H1 (cell line): ENCODE measurements around the gene THADA. TPM values are rescaled to one million over a fixed set of nuclear protein-coding genes. Genes with fewer than 3 reads are reported as not detected.

Experiments
- CTCF ChIA-PET: fragments of 300-600 bp; sonication (Branson Sonifier 250); formaldehyde crosslinking; loops from one replicate; lab custom pipeline; 2021; ENCODE audit not compliant: partially characterized antibody; lab: Charles Lee
- POLR2A ChIA-PET: fragments of 300-600 bp; sonication (Branson Sonifier 250); formaldehyde crosslinking; loops from one replicate; lab custom pipeline; 2021; ENCODE audit warnings: inconsistent platforms; ENCODE audit not compliant: partially characterized antibody; lab: Charles Lee
- DNase-seq, 2 experiments: peaks; one replicate each; pipeline versions ENCODE4 v3.0.0 to v3.0.0-alpha.2; 2010 to 2022; ENCODE audit warnings: low spot score in 2 of 2, low read depth in 1 of 2, mixed read lengths in 1 of 2
- FAIRE-seq: peaks from 2 replicates; lab custom pipeline; 2011; peaks lifted over from hg19 to GRCh38; lab: Jason Lieb, UNC
- H2AFZ ChIP-seq: 2 replicates; pipeline ENCODE4 v1.8.1; 2012; ENCODE audit warnings: low read length, inconsistent platforms
- H2AK5ac ChIP-seq: 2 replicates; pipeline ENCODE4 v1.6.1; 2013; ENCODE audit warnings: low read depth, low read length
- H2BK120ac ChIP-seq: replicated peaks from 2 replicates; pipeline ENCODE3; 2013; ENCODE audit warnings: low read depth, low read length, inconsistent platforms
- H2BK12ac ChIP-seq: 2 replicates; pipeline ENCODE4 v1.6.1; 2013; ENCODE audit warnings: low read depth, low read length
- H2BK15ac ChIP-seq: 2 replicates; pipeline ENCODE4 v1.6.1; 2013; ENCODE audit warnings: low read length
- H2BK20ac ChIP-seq: 2 replicates; pipeline ENCODE4 v1.6.1; 2013; ENCODE audit warnings: low read length
- H2BK5ac ChIP-seq: 2 replicates; pipeline ENCODE4 v1.6.1; 2013; ENCODE audit warnings: low read depth, low read length
- H3K14ac ChIP-seq: 2 replicates; pipeline ENCODE4 v1.6.1; 2013; ENCODE audit warnings: inconsistent platforms; ENCODE audit not compliant: insufficient read length
- H3K18ac ChIP-seq: 2 replicates; pipeline ENCODE4 v1.6.1; 2013; ENCODE audit warnings: low read length; ENCODE audit errors: extremely low read depth
- H3K23ac ChIP-seq: 2 replicates; pipeline ENCODE4 v1.6.1; 2013; ENCODE audit warnings: inconsistent platforms; ENCODE audit not compliant: insufficient read length
- H3K23me2 ChIP-seq: 2 replicates; pipeline ENCODE4 v1.6.1; 2013; ENCODE audit warnings: low read depth, low read length
- H3K27ac ChIP-seq: 2 replicates; pipeline ENCODE4 v1.6.1; 2011; ENCODE audit warnings: low read depth, low read length, inconsistent platforms
- H3K27me3 ChIP-seq, 4 experiments: replicated peaks in 1 of 4; 1 replicate in 1 of 4; 2 replicates in 3 of 4; pipeline versions ENCODE4 v1.6.1 to v1.8.1; 2011 to 2013; ENCODE audit warnings: low read length in 3 of 4, mild to moderate bottlenecking in 3 of 4, inconsistent platforms in 2 of 4, mixed read lengths in 2 of 4, moderate library complexity in 1 of 4; ENCODE audit not compliant: control insufficient read depth in 3 of 4, insufficient read depth in 3 of 4; ENCODE audit errors: extremely low read depth in 1 of 4
- H3K36me3 ChIP-seq, 4 experiments: 2 replicates each; pipeline versions ENCODE4 v1.6.1 to v1.8.1; 2011 to 2013; ENCODE audit warnings: mild to moderate bottlenecking in 4 of 4, low read length in 3 of 4, moderate library complexity in 2 of 4, control low read depth in 1 of 4, inconsistent platforms in 1 of 4; ENCODE audit not compliant: insufficient read depth in 4 of 4, control insufficient read depth in 2 of 4
- H3K4ac ChIP-seq: replicated peaks from 2 replicates; pipeline ENCODE3; 2013; ENCODE audit warnings: low read length, low read depth, mixed read lengths, inconsistent platforms; ENCODE audit not compliant: insufficient read length
- H3K4me1 ChIP-seq, 4 experiments: replicated peaks in 1 of 4; 1 replicate in 1 of 4; 2 replicates in 3 of 4; pipeline versions ENCODE4 v1.6.1 to v1.8.1; 2011 to 2013; ENCODE audit warnings: low read length in 3 of 4, inconsistent platforms in 2 of 4, mixed read lengths in 1 of 4; ENCODE audit not compliant: insufficient read depth in 4 of 4, control insufficient read depth in 3 of 4
- H3K4me2 ChIP-seq, 2 experiments: 2 replicates each; pipeline versions ENCODE4 v1.6.1 to v1.8.1; 2011 to 2013; ENCODE audit warnings: low read depth in 2 of 2, low read length in 2 of 2, control low read depth in 1 of 2, inconsistent platforms in 1 of 2, mild to moderate bottlenecking in 1 of 2; ENCODE audit not compliant: insufficient read depth in 1 of 2
- H3K4me3 ChIP-seq, 4 experiments: fragments of 200-600, 300-600 bp in 1 of 4; sonication (generic), shearing (Covaris generic), sonication (Bioruptor Twin) in 1 of 4; 2 replicates each; pipeline versions ENCODE4 v1.5.1 to v1.8.1; 2011 to 2016; ENCODE audit warnings: low read length in 4 of 4, low read depth in 3 of 4, control low read depth in 2 of 4, inconsistent platforms in 2 of 4, mild to moderate bottlenecking in 2 of 4, mixed read lengths in 1 of 4, moderate library complexity in 1 of 4; ENCODE audit not compliant: insufficient read depth in 2 of 4; ENCODE audit errors: extremely low read depth in 1 of 4
- H3K56ac ChIP-seq: replicated peaks from 2 replicates; pipeline ENCODE3; 2013; ENCODE audit warnings: low read depth, mild to moderate bottlenecking, mixed read lengths, low read length, inconsistent platforms; ENCODE audit not compliant: insufficient read length
- H3K79me1 ChIP-seq: 2 replicates; pipeline ENCODE4 v1.6.1; 2013; ENCODE audit warnings: low read depth, low read length, control low read depth
- H3K79me2 ChIP-seq, 2 experiments: 2 replicates each; pipeline versions ENCODE4 v1.6.1 to v1.8.1; 2012 to 2013; ENCODE audit warnings: low read length in 2 of 2, mild to moderate bottlenecking in 2 of 2, inconsistent platforms in 1 of 2; ENCODE audit not compliant: insufficient read depth in 2 of 2, control insufficient read depth in 1 of 2
- H3K9ac ChIP-seq, 4 experiments: replicated peaks in 1 of 4; 1 replicate in 1 of 4; 2 replicates in 3 of 4; pipeline versions ENCODE4 v1.6.1 to v1.8.1; 2011 to 2013; ENCODE audit warnings: low read depth in 3 of 4, low read length in 3 of 4, control low read depth in 2 of 4, mild to moderate bottlenecking in 2 of 4, moderate library complexity in 2 of 4, inconsistent platforms in 1 of 4; ENCODE audit errors: extremely low read depth in 1 of 4
- H3K9me3 ChIP-seq, 2 experiments: 2 replicates each; pipeline versions ENCODE4 v1.6.1 to v1.8.1; 2012 to 2013; ENCODE audit warnings: mild to moderate bottlenecking in 2 of 2, moderate library complexity in 2 of 2, control low read depth in 1 of 2, inconsistent platforms in 1 of 2, low read depth in 1 of 2, low read length in 1 of 2, mixed read lengths in 1 of 2; ENCODE audit not compliant: insufficient read depth in 2 of 2
- H4K20me1 ChIP-seq, 2 experiments: replicated peaks in 1 of 2; 2 replicates each; pipeline versions ENCODE3 to v1.8.1; 2011 to 2013; ENCODE audit warnings: inconsistent platforms in 2 of 2, low read length in 2 of 2, mild to moderate bottlenecking in 1 of 2; ENCODE audit not compliant: insufficient read depth in 2 of 2, control insufficient read depth in 1 of 2
- H4K5ac ChIP-seq: 2 replicates; pipeline ENCODE4 v1.6.1; 2013; ENCODE audit warnings: low read length, low read depth, mixed read lengths, inconsistent platforms; ENCODE audit not compliant: insufficient read length
- H4K8ac ChIP-seq: 2 replicates; pipeline ENCODE4 v1.8.0; 2013; ENCODE audit warnings: mild to moderate bottlenecking, moderate library complexity, low read length, inconsistent platforms; ENCODE audit not compliant: insufficient read depth; ENCODE audit errors: extremely low read depth
- H4K91ac ChIP-seq: replicated peaks from 2 replicates; pipeline ENCODE3; 2013; ENCODE audit warnings: low read length, mixed read lengths, inconsistent platforms; ENCODE audit not compliant: insufficient read length
- ATF2 ChIP-seq: IDR thresholded peaks from 2 replicates; pipeline ENCODE4 v1.6.1; 2012; ENCODE audit warnings: low read length, inconsistent platforms
- CHD2 ChIP-seq: IDR thresholded peaks from 2 replicates; pipeline ENCODE4 v1.6.1; 2012; ENCODE audit warnings: low read length, improper control_type of control experiment
- CREB1 ChIP-seq: IDR thresholded peaks from 2 replicates; pipeline ENCODE4 v1.6.1; 2012; ENCODE audit warnings: inconsistent platforms
- GABPA ChIP-seq: IDR thresholded peaks from 2 replicates; pipeline ENCODE4 v1.6.1; 2011; ENCODE audit warnings: mild to moderate bottlenecking, low read length, moderate library complexity, borderline replicate concordance; ENCODE audit not compliant: insufficient read depth
- JUN ChIP-seq: IDR thresholded peaks from 2 replicates; pipeline ENCODE4 v1.6.1; 2011; ENCODE audit warnings: low read depth, mild to moderate bottlenecking, improper control_type of control experiment, low read length
- KDM5A ChIP-seq: fragments of 200-600 bp; IDR thresholded peaks from 2 replicates; pipeline ENCODE4 v1.7.1; 2012; ENCODE audit warnings: mild to moderate bottlenecking, low read length, inconsistent platforms, mixed read lengths
- NRF1 ChIP-seq: IDR thresholded peaks from 2 replicates; pipeline ENCODE4 v1.6.1; 2011; ENCODE audit warnings: mild to moderate bottlenecking, low read depth, low read length, improper control_type of control experiment
- PHF8 ChIP-seq: fragments of 200-600 bp; sonication (generic); conservative IDR thresholded peaks from 2 replicates; pipeline ENCODE4 v1.7.1; 2012; ENCODE audit warnings: low read depth, mild to moderate bottlenecking, inconsistent platforms, low read length, moderate library complexity
- POLR2AphosphoS5 ChIP-seq: IDR thresholded peaks from 2 replicates; pipeline ENCODE4 v1.6.1; 2011; ENCODE audit warnings: low read depth, low read length
- SAP30 ChIP-seq: fragments of 300-600 bp; sonication (generic); IDR thresholded peaks from 2 replicates; pipeline ENCODE4 v1.7.1; 2012; ENCODE audit warnings: low read length, moderate library complexity, mild to moderate bottlenecking, inconsistent platforms; ENCODE audit not compliant: insufficient read depth, insufficient replicate concordance
- SUZ12 ChIP-seq: fragments of 200-600 bp; sonication (generic); IDR thresholded peaks from 2 replicates; pipeline ENCODE4 v1.6.1; 2012; ENCODE audit warnings: mild to moderate bottlenecking, inconsistent platforms, low read length, moderate library complexity, mixed read lengths
- TAF7 ChIP-seq: optimal IDR thresholded peaks from 2 replicates; pipeline ENCODE3; 2011; ENCODE audit warnings: low read depth, mild to moderate bottlenecking, inconsistent platforms, low read length, moderate library complexity, borderline replicate concordance
- polyA plus RNA-seq, 7 experiments: library from polyadenylated mRNA; depleted of rRNA in 3 of 7; stranded (reverse) in 5 of 7; unstranded in 2 of 7; fragments of >200 nt in 5 of 7; fragments of 200-250 nt in 2 of 7; gene quantifications; 1 replicate in 5 of 7; 2 replicates in 1 of 7; 4 replicates in 1 of 7; pipeline versions ENCODE4 v1.2.1 to v1.2.3, GENCODE V29; 2011 to 2013; ENCODE audit warnings: missing spikeins in 2 of 7, mixed read lengths in 2 of 7
- total RNA-seq: library from RNA; stranded (reverse); fragmentation: NEBNext Ultra II Directional; extraction: Animal tissue kit (Norgen Biotek cat#: 25700); gene quantifications from 2 replicates; pipeline ENCODE4 v1.2.1, GENCODE V29; 2021

Gene THADA
- total and polyA plus RNA-seq, 2 of the 8 experiments (the other 6 are each of a cell fraction or from before 2014, with no cell fraction given): 22.4 to 26.8 TPM

- Histone ChIP-seq H4K91ac (no peak overlapping the region), H3K4me1 (no peaks in the 10 kb centered on the region; a peak in 1 of 7 replicates), H4K20me1 (no peaks in the 10 kb centered on the region), H3K79me1 (no peaks in the 10 kb centered on the region), H2AK5ac (no peak overlapping the region), H3K14ac (no peak overlapping the region), H3K4me3 (no peak overlapping the region), H3K4ac (no peak overlapping the region), H3K9ac (no peak overlapping the region), H3K27me3 (no peaks in the 10 kb centered on the region), H2BK5ac (no peak overlapping the region), H2BK120ac (no peak overlapping the region), H3K56ac (no peak overlapping the region), H2BK20ac (no peak overlapping the region), H3K9me3 (no peaks in the 10 kb centered on the region), H2BK15ac (no peak overlapping the region), H4K8ac (no peak overlapping the region), H3K23me2 (no peaks in the 10 kb centered on the region), H3K23ac (no peak overlapping the region), H4K5ac (no peak overlapping the region), H3K36me3 (no peaks in the 10 kb centered on the region), H2BK12ac (no peak overlapping the region), H3K4me2 (no peak overlapping the region), H3K18ac (no peak overlapping the region), H3K79me2 (no peaks in the 10 kb centered on the region), H2AFZ (no peak overlapping the region), H3K27ac (no peak overlapping the region)
- FAIRE-seq (no peak), DNase-seq (no peak)
- ChIA-PET CTCF (interaction anchor here (0.5 to 3.6 kb wide), 5 partner anchors 250 to 655 kb away, joined by 3 to 15 read pairs (median 4); no protein-coding TSS in a partner anchor), POLR2A (no interaction called here)
- no peak for TF ChIP-seq NRF1
- no peak for TF ChIP-seq ATF2
- TF ChIP-seq SAP30: no peak
- no peak for TF ChIP-seq GABPA
- TF ChIP-seq SUZ12: no peak
- no peak for TF ChIP-seq POLR2AphosphoS5
- TF ChIP-seq CREB1: no peak
- no peak for TF ChIP-seq KDM5A
- TF ChIP-seq TAF7: no peak
- TF ChIP-seq PHF8: no peak
- no peak for TF ChIP-seq JUN
- no peak for TF ChIP-seq CHD2
These were observed 109.2 kb downstream of the THADA start for GRCh38 chr2:43486603-43487002.
